T-helper 1 cell (primary cell): ENCODE results near the gene SLC4A1.
A peak's percentile ranks its signal among the peaks of the same experiment; 100 is the strongest.

Experiments
- DNase-seq, 5 donors: peaks; one replicate each; pipeline ENCODE4 v3.0.0-alpha.2; 2012 to 2020

Gene SLC4A1

DNA sequence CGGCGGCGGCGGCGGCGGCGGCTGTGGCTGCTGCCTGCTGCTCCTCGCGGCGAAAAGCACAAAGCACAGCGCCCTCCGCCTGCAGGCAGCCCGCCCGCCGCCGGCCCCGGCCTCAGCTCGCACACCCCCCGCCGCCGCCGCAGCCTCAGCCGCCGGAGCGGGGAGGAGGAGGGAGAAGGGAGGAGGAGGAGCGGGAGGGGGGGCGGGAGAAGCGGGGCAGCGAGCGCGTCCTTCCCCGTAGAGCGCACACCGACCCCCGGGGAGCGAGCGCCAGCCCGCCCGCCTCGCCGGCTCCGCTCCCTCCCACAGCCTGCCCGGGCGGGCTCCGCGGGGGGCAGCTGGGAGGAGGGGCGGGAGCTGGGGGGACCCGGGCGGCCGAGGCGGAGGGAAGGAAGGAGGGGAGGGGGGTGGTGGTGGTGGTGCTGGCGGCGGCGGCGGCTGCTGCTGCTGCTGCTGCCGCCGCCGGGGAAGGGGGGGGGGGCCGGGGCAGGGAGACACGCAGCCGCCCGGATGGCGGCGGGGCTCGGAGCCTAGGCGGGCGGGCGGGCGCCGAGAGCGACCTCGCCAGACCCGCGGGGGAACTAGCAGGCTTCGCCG lies 48.2 kb downstream of the SLC4A1 start, which contains the start of gene UBTF:
UBTF (minus strand) TSS at position 60 of the 597 bp plus-strand sequence. CDS start 1,446 bp downstream, outside the sequence.
- DNase-seq: peak; percentile 58 to 77 (median 66)

DNA sequence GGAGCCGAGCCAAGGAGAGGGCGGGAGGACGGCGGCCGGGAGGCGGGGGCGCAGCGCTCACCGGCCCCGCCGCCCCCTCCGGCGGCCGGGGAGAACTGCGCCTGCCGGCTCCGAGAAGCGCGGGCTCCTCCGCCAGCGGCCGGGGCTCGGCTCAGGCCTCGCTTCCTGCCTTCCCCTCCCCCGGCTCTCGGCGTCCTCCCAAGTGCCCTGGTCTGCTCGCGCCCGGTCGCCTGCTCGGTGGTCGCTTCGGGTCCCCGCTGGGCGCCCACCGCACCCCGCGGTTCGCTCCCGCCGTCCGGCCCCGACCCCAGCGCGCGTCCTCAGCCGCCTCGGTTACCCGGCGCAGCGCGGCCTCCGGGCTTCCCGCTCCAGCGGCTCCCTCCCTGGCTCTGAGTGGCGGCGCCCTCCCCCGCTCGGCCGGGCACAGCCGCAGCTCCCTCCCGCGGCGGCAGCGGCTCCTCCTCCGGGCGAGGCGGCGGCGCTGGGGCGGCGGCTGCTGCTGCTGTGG lies 48.8 kb downstream of the SLC4A1 start:
- peak; percentile 52 to 76 (median 63) for DNase-seq

DNA sequence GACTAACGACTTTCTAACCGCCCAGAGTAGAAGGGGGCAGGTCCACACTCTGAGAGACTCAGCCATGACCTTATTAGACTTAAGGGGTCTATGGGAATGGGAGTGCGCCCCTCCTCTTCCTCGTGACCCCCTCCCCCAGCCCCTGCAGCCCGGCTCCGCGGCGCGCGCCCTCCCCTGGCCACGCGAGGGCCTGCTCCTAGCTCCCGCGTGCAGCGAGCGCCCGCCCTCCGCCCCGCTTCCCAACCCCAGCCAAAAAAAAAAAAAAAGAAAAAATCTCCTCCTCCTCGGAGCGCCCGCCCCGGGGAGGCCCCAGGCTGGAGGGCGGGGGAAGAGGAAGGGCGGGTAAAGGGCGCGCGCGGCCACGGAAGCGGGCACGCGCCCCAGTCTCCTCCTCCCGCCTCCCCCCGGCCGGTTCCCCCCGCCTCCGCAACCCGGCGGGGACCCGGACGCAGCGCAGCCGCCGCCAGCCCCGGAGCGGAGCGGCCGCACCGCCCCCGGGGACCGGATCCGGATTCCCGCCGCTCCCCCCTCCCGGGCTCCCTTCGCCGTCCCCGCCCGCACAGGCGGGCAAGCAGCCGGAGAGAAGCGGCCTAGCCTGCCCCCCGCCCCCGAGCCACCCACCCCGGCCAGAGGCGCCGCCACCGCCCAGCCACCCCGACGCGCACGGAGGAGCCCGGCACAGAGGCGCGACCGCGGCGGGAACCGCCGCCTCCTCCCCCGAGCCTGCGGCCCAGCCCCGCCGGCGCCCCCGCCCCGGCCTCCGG lies 49.4 kb downstream of the SLC4A1 start:
- DNase-seq: peak; percentile 80 to 92 (median 82)

DNA sequence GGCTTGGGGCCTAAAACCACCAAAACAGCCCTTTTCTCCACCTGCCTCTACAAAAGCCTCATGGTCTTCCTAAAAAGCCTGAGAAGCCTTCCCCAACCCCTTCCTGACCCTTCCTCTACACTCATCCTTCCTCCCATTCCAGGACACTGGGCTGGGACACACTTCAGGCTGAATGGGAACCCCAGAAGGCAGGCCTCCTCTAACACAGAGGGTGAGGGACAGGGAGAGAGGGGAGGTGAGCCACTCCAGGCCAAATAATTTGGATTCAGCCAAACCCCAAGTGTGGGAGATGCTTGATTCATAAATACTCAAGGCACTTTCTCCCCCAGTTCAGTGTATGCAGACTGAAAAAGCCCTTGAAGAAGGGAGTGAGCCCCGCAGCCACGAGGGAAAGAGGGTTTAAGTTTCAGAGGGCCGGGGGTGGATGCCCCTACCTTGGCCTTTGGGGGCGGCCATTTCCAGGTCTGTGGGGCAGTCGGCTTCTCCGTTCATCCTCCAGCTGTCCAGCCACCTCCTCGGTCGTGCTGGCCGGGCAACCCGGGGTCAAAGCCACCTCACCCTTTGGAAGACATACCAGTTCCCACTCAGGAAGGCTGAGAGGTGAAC lies 50.1 kb downstream of the SLC4A1 start:
- no peak for DNase-seq

DNA sequence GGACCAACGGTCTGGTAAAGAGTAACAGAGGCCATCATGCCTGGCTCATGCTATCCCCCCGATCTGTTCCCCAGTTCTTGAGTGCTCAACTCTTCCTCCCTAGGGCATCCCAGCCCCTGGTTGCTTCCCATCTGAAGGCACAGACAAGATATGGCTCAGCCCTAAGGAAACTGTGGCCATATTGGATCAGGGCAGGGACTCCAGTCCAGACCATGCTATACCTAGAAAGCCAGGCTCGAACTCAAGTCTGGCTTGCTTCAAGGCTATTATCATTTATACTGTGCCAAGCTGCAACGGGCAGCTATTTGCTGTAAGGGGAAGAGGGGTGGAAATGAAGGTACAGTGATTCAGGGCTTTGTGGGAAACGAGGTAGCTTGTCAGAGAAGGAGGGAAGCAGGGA lies 51.2 kb downstream of the SLC4A1 start:
- peak in 1 of 5 donors; percentile 26 for DNase-seq

DNA sequence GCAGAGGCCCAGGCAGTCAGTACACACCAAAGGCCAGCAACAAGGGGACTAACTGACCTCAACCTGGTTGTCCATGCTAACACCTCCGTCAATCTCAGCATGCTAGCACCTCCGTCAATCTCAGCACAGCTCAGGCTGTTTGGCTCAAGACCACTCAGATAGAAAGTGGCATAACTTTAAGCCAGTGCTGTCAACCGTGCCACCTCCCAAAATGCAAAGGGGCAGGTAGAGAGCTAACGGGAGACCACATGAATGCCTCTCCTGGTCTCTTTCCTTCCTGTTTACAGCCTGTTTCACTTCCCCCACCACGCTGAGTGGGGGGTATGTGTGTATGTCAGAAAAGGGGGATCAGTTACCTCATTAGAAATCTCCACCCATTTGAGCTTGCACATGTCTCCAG lies 51.8 kb downstream of the SLC4A1 start:
- DNase-seq: peak in 1 of 5 donors; percentile 68

DNA sequence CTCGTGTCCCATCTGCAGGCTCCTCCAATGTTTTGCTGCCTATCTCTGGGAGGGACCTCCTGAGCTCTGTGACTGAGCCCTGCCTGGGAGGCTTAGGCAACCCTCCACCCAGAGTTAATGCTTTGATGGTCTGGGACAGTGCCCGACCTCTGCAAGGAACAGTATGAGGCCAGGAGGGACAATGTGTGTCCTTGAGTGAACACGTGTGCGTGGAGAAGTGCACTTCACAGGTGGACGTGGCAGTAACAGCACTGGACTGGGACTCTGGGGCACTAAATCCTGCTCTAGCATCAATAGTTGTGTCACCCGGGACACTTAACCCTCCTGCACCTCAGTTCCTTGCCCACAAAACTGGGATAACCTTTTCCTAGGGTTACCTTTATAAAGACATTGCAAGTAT lies 53.0 kb downstream of the SLC4A1 start:
- DNase-seq: no peak

DNA sequence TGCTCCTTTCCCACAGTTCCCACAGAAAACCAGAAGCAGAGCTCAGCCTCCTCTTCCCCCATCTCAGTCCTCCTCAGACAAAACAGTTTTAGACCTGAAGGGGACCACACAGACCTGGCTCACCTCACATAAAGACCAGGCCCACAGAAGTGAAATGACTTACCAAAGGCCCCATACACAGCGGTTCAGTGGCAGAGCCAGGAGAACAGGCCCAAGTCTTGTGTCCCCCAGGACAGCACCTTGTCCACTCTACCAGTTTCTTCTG lies 53.8 kb downstream of the SLC4A1 start:
- no peak for DNase-seq

DNA sequence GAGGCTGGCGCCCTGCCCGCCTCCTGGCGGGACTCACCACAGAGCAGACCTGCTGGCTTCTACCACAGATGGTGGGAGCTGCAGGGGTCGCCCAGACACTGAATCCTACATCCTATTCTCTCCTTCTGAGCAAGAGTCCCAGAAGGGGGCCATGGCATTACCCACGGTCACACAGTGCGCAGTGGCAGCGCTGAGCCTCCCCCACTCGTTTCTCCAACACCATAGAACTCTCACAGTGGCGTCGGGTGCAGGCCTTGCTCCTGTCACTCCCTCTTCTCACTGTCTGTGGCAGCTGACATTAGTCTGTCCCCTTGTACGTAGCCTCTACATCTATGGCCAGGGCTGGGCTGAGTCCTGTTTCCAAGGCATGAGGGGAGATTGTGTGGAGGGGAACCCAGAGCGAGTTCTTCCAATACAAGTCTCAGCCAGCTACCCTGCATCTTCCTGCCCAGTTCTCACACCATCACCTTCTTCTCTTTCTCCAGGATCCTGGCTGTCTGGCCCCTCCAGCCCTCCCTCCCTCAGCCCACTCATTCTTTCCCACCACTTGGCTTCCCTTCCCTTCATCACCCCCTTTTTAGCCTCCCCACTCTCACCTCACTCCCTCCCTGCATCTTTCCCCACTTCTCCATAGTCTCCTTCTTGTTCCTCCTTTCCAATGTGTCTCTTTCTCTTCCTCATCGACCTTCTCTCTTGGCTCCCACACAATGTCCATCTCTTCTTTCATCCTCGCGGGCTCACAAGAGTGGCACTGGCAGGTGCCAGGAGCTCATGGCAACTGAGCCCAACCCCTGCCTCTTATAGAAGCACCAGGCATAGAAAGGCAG lies 54.3 kb downstream of the SLC4A1 start:
- DNase-seq: no peak

DNA sequence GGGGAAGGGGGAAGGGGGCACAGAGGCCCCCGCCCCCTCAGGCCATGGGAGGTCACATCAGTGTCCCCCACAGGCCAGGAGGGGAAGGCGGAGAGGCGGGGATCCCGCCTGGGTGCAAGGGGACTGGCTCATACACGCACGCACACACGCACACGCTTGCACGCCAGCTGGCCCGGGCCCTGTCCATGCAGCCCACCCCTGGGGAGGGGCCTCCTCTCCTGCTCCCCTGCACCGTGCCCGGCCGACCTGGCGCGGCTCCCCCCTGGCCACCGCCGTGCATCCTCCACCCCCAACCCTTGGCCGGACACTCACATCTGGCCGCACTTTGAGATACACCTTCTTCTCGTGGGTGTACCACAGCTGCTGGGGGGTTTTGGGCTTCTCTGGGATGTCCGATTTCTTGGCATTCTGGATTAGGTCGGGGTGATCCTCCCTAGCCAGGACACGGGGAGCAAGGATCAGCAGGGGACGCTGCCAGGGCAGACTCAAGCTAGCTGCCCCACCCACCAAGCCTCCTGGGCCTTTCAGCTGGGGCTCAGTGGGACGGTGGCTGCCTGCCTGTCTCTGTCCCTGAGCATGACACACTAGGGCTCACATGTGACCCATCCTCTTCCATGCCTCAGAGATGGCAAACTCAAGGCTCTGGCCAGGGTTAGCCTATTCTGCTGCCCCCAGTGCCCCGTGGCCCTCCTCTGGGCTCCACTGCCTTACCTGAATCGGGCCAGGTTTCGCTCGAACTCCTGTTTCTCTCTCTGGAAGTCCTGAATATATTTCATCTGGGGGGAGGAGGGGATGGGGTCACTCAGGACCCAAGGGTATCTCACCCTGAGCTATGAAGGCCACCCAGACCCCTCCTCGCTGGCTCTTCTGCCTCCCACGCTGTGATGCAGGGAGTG lies 55.2 kb downstream of the SLC4A1 start:
- no peak for DNase-seq

DNA sequence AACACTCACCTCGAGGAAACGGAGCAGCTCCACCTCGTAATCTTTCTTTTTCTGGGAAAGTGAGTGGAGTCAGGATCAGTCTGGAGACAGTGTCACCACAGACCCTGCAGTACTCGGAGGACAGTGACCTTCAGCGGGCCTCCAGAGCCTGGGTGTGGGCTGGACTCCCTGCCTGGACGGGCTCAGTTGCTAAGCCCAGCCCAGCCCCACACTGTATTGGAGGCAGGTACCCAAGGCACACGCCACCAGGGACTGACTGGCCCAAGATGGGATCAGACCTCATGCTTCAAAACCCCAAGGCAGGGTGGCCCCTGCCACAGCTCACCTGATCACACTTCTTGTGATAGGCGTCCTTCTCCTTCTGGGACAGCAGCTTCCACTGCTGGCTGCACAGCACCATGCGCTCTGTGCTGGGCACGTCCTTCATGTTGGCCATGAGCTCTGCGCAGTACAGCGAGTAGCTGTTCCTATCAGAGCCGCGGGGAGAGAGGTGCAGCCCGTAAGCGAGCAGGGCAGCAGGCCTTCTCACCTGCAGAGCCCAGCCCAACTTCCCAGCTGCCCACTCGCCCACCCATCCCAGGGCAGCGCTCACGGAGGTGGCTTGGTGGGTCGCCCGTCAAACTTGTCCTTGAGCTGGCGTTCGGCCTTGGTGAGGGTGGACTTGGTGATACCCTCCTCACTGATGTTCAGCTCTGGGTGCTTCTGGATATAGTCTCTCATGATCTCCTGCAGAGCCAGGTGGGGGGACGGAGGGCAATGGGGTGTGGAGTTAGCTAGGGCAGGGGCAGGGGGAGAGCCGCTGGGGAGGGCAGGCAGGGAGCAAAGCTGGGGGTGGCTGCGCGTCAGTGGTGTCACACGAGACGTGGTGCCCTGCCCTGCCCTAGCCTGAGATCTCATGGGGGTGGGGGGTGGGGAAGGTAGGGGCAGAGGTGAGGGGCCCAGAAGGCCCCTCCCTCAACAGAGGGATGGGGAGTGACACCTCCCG lies 56.4 kb downstream of the SLC4A1 start:
- DNase-seq: no peak

DNA sequence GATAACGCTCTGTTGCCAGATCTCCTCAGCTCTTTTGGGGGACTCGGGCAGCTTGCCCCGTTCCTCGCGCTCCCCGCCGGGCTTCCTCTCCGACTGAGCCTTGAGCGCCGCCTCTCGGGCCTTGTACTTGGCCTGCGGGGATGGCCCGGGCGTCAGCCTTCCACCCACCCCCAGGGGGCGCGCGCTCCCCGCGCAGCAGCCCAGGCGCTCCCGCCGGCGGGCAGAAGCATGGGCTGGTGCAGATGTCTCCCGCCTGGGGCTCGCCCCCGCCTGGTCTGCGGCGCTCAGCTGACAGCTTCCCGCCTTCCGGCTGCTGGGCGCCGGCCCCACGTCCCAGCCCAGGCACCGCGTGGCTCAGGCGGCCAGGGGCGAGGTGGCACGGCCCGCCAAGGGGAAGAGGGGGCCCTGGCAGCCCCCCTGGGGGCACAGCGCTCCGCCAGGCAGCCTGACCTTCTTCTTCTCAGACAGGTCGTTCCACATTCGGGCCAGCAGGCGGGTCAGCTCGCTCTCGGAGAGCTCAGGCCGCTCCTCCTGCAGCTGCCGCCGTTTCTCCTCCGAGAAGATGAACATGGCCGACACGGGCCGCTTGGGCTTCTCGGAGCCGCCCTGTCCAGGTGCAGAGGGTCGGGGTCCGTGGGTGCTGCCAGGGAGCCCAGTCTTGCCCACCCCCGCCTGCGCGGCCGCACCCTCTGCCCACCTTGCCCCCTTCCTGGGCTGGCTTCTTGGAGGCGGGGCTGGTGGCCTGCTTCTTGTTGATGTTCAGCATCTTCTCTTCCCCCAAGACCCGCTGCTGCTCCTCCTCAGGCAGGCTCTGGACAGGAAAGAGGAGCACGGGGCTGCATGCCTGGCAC lies 57.4 kb downstream of the SLC4A1 start:
- DNase-seq: peak; percentile 82 to 93 (median 87)

DNA sequence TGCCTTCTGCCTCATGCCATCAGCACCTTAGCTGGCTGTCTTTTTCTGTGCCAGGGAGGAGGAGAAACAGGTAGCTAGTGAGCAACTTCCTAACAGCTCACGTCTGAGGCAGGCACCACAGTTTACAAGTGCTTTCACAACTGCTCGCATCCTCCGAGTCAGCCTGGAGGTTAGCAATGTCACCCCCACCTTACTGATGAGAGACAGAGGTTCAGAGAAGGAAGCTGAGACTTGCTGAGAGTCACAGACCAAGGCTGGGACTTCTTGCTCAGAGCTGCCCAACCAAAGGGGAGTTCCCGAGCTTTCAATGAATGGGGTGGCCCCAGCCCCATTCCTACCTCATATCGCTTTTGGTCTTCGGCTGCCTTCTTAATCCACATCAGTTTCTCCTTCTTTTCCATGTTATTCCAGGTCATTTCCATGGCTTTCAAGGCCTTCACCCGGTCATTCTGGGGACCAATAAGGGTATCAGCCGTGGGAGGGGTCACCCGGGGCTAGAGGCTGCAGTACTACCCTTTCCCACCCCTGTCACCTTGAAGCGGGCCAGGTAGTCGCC lies 58.1 kb downstream of the SLC4A1 start:
- peak in 1 of 5 donors; percentile 50 for DNase-seq

DNA sequence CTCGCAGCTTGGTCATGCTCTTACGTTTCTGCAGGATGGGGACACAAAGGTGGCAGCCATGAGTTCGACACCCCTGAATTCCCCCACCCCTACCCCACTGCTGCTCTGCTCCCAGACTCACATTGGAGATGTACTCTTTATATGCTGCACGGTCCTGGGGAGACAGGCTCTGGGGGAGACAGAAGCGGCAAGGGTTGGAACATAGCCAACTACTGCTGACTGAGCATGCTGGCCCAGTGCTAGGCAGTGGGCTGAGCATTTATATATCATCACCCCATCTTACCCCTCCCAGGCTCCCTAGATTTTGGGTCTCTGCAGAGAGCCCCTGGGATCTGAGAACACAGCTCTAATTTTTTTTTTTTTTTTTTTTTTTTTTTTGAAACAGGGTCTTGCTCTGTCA lies 60.2 kb downstream of the SLC4A1 start:
- no peak for DNase-seq

DNA sequence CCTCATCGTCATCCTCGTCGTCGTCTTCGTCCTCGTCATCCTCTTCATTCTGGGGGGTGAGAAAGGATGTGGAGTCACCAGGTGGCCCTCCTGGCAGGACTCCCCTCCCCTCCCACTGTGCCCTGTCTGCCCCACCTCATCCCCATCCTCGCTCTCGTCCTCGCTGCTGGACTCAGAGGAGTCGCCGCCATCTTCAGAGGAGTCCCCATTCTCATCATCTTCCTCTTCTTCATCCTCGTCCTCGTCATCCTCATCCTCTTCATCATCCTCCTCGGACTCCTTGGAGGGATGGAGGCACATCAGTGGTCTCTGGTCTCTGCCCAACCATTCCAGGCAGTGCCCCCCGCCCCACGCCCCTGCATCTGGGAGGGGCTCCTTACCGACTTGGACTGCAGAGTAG lies 60.6 kb downstream of the SLC4A1 start:
- no peak for DNase-seq

DNA sequence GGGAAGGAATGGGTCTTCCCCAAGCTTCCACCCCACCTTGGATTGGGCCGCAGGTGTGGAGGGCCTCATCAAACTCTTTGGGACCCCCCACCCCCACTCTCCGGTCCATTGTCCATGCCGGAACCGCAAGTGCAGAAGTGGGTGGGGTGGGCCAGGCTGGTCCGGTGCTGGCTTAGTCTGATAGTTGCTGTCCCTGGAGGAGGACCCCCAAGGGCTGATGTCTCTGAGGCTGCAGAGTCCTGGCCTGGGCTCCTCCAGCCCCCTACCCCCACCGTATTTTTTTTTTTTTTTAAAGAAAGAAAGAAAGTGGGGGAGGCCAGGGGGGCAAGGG lies 61.1 kb downstream of the SLC4A1 start:
- DNase-seq: no peak

DNA sequence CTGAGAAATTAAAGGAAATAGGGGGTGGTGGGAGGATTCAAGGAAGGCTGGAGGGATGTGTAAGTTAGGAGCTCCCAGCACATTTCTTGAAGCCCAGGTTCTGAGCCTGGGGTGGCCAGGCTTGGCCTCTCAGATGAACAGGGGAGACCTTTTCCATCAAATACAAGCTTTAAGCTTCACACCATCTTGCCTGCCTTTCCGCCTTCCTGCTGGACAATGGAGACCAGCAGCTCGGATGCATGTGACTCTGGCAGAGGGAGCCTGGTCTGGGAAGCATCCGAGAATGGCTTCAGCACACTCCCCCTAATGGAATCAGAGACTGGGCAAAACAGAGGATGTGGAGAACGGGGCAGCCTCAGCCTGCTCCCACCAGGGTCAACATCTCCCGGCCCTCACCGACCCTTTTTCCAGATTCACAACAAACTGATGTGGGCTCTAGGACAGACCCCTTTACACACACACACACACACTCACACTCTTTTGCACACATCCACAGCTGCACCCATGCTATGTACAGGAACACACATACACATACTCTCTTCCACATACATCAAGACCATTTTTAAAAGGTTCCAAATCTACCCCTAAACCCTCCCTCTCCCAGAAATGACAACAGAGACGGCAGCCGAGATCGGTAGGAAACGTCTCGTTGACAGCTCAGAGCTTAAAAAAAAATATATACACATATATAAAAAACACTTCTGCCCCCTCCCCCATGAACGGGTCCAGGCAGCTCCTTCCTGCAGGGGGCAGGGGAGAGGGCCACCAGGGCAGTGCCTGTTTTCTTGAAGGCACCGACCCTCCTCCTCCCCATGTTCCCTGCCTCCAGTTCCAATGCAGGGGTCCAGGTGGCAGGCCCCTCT lies 61.7 kb downstream of the SLC4A1 start:
- no peak for DNase-seq

DNA sequence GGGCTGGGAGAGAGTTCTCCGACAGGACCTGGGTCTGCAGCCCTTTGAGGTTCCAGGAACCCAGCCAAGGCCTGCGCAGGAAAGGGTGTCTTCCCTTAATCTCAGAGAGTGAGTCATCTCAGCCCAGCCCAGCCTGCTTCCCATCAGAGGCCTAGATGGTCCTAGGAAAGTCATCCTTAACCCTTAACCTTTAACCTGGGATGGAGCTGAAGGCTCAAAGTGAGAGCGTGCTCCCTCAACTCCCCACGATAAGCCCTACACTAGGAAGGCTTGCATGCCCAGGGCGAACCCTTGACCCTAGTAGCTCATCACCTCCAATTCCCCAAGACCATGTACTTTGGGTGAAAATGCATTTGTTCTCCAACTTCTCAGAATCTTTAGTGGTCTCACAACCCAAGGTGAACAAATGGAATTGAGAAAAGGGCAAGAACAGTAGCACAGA lies 63.5 kb downstream of the SLC4A1 start:
- DNase-seq: no peak
